NCI-H524 treated with DMSO at 0.1 percent for 48 hours (cell line): ENCODE results near the gene ZNF81.
A peak's percentile ranks its signal among the peaks of the same experiment; 100 is the strongest.
"Not testable (repeated sequence)": the region's sequence is repeated elsewhere in the genome, so short reads cannot be mapped to it uniquely, and the experiment has no call there.

Source experiments
- DNase-seq: peaks from one replicate; lab custom pipeline; 2025; lab: John Stamatoyannopoulos, UW

ZNF81 gene

DNA sequence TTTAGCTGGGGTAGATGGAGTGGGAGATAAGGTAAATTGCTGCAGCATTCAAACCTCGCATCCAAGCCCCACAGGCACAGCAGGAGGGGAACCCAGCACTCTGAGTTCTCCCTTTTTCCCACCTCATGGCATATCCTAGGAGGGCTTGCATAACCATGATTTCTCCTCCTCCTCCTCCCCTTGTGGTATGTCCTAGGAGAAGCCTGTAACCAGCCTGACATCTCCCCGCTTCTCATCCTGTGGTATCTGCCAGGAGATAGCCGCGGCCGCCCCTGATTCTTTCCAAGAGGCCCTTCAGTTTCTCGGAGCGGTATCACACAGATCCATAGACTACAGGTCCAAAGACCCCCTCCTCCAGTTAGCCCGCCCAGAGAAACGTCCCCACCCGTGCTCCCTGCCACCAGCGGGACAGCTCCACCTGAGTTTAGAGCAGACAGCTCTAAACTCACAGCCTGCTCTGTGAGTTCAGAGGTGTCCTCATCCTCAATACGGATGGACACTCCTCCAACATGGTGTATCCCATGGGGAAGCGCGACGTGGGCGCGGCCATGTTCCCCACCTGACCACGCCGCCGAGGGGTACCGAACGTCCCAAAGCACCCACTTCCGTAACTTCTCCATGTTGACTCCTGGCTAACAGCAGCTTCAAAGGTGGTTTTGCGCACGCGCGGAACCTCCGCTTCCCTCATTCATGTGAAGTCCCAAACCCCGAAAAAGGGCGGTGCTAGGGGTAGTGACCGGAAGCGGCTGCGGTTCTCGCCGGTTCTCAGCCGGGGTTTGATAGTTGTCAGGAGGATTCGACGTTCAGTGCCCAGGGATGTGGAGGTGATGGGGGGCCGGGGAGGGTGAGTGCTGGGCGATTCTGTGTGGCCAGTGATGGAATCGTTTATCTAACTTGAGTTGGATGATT is at the start of gene ZNF81:
Gene ZNF81, plus strand, starts transcription at position 739 of the 909 bp plus-strand sequence. CDS start 9,366 bp downstream, outside the sequence.
- DNase-seq, result peak; percentile 90

DNA sequence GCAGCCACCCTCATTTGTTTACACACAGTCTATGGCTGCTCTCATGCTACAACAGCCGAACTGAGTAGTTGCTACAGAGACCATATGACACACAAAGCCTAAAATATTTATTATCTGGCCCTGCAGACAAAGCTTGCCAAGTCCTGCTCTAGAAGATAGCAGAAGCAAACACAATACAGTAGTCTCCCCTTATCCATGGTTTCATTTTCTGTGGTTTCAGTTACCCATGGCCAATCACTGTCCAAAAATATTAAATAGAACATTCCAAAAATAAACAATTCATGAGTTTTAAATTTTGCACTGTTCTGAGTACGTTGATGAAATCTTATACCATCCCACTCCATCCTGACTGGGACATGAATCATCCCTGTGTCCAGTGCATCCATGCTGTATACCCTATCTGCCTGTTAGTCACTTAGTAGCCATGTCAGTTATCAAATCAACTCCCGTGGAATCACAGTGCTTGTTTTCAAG is 40.2 kb upstream of the ZNF81 start:
- DNase-seq, result no peak

DNA sequence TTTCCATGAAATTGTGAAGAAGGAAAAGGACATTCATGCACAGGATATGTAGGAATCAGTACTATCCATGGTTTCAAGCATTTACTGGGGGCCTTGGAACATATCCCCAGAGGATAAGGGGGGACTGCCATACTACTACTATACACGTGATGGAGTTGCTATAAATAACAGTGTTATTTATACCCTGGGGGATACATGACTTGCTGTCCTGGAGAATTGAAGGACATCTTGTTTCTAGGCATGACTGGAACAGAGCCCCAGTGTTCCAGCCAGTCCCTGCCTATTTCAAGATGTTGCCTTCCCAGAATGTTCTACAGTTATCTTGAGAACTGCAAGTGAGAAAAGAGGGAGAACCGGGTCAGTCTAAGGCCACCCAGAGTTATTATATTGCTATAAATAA is 39.6 kb upstream of the ZNF81 start:
- DNase-seq, result no peak

DNA sequence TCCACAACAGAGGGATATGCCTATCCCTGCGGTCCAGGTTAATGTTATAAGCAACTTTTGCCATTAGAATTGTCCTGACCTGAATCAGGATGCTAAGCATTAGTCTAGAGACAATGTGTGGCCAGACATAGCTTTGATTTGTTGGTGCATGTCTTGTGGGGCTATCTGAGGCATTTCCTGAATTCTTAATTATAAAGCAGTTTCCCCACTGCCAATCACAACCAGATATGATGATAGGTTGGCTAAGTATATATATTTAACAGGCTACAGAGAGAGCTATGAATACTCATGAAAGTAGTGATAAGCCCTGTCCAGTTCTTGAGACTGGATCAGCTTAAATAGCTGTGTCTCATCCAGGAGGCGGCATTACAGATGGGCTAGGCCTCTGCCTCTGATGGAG is 37.8 kb upstream of the ZNF81 start:
- no peak for DNase-seq

DNA sequence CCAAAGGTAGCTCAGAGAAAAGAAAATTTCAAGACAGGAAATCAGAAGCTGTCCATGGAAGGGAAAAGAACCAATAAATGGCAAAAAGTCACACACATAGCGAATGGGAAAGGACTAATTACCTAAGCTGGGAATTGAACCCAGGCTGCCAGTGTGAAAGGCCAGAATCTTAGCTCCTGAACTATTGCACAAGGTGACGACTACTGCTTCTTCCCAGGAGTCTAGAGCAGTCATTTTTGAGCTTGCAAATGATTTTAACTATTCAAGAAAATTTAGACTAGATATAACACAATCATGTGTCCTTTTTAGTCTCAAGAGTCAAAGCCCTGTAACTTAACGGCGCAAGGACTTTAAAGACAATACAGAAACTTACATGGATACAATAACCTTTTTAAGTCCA is 34.1 kb upstream of the ZNF81 start:
- no peak for DNase-seq

DNA sequence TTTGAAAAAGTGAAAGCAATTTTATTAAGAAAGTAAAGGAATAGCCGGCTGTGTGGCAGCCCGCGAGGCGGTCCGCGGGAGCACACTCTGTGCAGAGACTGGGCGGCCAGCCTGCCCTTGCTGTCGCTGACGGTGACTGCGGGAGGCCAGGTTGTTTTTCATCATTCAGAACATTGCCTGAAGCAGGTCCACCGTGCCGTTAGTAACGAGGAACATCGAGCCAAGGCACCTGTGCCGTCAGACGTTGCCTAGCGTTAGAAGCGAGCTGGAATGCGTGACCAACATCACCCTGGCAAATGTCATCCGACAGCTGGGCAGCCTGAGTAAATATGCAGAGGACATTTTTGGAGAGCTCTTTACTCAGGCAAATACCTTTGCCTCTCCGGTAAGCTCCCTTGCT is 33.6 kb upstream of the ZNF81 start:
- DNase-seq, result not testable (repeated sequence)

DNA sequence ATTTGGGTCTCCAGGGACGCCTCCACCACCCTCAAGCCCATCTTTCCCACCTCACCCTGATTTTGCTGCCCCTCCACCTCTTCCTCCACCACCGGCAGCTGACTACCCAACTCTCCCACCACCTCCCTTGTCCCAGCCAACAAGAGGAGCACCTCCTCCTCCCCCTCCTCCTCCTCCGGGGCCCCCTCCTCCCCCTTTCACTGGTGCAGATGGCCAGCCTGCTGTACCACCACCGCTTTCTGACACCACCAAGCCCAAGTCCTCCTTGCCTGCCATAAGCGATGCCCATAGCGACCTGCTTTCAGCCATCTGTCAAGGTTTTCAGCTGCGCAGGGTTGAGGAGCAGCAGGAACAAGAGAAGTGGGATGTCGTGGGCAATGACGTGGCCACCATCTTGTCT is 32.4 kb upstream of the ZNF81 start:
- no peak for DNase-seq

DNA sequence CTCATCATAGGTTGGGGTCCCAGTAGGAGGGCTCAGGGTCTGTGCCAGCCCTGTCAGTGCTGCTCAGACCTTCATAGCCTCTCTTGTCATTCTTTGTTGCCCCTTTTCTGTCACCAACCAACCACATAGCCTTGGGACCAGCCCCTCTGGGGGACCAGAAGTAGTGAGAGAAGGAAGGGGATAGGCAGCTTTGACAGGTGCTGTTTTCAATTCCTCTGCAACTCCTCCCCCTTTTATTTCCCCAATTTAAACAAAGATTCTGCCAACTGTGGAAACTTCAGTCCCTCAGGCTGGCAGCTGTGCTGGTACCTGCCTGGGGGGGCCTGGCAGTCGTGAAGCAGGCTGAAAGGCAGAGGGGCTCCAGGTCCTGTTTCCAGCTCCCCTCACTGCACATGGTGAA is 30.9 kb upstream of the ZNF81 start:
- not testable (repeated sequence) for DNase-seq

DNA sequence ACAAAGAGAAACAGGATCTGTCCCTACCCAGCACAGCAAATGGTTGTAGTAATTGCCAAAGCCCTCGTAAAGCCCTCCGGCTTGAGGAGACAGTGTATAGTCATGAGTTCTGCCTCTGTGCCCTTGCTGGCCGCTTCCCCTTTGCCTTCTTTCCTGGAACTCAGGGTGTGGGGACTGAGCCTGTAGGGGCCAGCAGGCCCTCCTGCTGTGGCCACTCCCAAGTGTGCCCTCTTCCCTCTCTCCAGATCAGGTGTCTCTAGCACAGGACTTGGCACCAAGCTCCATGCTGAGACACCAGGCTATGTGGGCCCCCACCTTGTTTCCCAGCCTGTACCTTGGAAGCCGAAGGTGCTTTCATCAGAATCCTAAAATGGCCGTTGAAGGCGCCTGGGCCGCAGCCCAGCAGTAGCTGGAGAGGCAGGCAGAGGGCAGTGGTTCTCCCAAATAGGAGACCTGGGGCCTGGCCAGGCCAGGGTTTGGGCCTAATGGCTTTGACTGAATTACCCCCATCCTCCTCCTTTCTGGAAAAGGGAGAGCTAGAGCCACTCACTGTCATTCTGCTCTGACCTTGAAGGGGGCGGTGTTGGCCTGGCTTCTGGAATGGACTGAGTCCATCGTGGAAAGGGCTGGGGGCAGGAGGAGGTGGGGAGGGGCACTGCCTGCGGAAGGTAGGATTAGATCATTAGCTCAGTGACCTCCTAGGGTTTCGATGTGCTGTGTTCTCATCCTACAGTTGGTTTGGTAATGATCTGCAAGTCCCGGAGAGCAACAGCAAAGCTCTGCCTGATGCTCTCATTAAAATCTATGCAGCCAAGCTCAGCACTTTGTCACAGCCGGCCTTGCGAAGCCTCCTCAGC is 30.1 kb upstream of the ZNF81 start:
- not testable (repeated sequence) for DNase-seq

DNA sequence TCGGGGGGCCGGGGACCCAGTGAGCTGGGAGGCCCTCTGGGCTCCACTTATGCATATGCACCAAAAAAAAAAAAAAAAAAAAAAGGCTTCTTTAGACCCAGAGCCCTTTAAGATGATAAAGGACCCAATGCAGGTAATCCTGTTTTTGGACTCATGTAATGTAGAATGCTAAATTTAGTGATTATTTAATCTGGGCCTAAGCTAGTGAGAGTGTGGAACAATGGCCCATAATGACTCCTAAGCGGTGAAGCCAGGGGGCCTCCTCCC is 29.5 kb upstream of the ZNF81 start:
- not testable (repeated sequence) for DNase-seq

DNA sequence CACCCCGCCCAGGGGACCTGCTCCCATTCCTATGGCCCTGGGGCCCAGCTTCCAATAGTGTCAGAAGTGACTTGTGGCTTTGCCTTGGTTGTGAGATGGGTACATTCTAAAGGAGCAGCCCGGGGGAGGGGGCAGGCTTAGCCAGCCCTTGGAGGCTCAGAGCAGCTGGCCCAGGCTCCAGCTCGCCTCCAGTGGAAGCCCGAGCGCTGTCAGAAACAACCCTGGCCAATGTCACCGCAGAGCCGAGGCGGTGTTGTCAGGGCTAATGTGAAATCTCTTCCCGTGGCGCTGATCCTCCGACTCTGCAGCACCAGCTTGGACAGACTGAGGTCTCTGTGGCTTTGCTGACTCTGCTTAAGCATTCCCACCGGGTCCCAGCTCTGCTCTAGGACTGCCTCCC is 29.2 kb upstream of the ZNF81 start:
- no peak for DNase-seq

DNA sequence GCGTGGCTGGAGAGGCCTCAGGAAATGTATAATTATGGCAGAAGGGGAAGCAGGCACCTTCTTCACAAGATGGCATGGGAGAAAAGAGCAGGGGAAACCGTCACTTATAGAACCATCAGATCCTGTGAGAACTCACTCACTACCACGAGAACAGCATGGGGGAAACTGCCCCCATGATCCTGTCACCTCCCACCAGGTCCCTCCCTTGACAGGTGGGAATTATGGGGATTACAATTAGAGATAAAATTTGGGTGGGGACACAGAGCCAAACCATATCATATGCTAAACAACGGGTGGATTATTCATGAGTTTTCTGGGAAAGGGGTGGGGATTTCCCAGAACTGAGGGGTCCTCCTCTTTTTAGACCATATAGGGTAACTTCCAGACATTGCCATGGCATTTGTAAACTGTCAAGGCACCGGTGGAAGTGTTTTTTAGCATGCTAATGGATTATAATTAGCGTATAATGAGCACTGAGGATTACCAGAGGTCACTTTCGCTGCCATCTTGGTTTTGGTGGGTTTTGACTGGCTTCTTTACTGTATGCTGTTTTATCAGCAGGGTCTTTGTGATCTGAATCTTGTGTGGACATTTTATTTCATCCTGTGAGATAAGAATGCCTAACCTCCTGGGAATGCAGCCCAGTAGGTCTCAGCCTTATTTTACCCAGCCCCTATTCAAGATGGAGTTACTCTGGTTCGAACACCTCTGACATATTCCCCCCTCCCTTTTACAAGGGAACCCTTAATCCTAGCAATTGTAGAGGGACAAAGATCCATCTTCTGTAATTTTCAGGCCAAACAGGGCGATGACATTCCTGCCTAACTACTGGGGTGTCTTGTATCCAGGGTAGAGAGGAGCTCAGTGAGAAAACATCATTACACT is 27.6 kb upstream of the ZNF81 start:
- no peak for DNase-seq

DNA sequence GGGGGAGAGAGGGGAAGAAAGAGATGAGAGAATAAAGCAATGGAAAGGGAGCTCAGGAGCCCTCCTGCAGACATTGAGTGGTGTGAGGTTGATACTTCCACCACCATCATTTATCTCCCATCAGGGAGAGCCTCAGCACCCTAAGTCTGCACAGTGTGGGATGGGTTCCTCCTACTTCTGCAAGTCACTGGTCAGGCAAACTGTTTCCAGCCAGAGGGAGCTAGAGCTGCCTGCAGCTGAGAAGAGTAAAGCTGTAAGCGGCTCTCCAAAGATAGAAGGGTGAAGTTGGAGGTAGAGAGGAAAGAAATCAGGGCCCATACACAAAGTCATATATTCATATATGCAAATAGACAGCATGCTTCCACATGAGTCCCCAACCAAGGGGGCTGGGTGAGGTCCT is 21.9 kb upstream of the ZNF81 start:
- DNase-seq, result no peak

DNA sequence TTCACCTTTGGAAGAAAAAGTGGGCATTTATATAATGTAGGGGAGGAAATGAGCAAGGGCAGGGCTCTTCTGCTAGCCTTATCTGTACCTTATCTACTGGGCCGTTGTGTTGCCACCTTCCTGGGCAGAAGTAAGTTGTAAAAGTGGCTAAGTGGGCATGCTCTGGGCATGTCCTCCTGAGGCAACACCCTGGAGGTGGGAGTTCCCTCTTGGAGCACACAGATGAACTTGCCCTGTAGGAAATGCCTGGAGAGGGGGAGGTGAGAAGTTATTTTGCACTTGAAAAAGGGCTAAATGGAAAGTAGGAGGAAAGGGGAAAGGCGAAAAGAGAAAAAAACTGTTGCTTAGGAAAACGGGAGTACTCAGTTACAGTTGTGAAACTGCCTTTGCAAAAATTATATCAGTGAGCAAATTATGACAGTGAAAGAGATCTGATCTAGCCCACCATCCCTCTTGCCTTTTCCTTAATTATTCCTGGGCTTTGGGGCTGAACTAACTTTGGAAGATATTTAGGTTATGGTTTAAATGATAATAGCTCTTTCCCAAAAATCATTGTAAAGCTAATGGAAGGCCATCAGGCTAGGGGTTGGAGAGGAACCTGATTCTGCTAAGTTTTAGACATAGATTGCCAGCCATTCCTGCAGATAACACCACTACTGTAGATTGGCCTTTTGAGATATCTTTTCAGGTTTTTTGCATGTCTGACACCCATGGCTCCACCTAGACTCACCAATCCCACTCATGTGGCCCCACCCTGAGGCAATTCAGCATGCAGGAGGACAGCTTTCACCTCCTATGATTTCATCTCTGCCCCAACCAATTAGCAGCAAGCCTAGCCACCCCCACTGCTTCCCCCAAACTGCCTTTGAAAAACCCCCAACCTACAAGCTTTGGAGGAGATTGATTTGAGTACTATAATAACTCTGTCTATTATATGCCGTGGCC is 20.5 kb upstream of the ZNF81 start:
- DNase-seq, result no peak

DNA sequence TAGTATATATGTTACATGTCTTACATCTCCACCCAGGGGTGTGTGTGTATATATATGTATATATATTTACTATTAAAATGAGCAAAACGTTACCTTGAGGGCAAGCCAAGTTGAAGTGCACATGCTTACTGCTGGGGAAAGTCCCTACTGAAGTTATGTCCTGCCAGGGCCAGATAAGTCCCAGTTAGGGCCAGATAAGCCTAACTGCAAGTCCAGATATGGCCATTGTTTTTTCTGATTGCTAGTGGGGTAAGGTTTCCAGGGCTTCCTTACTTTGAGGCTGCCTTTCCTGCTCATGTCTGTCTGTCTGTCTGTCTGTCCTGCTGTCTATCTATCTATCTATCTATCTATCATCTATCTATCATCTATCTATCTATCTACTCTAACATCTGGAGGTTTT is 19.3 kb upstream of the ZNF81 start:
- DNase-seq, result no peak

DNA sequence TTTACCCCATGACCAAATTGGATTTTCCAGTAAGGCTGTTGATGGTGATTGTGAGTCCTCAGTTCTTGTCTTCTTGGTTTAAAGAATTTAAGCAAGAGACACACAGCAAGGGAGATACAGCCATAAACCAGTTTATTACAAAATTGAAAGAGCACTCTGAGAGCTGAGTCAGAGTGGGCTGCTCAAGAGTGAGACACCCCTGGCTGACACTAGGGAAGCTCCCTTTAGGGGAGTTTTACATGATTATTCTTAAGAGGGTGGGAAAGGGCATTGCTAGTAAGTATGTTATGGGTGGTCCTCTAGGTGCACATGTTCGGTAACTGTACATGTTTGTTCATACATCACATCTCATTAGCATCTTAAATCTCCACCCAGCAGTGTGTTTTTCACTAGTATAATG is 18.8 kb upstream of the ZNF81 start:
- no peak for DNase-seq

DNA sequence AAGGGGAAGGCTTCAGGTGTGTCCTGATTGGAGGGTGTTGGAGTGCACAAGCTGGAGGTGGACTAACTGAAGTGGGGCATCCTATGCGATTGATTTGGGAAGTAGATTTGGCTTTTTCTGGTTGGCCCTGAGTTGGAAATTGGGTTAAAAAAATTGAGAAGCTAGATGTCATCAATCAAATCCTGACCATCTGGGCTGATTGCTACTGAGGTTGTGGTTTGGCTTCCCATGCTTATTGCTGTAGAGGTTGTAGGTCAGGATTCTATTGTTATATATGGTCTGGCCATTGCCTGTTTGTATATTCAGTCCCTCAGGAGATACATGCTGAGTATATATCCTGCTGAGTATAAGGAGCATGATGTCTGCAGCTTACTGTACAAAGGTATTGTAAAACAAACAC is 7.7 kb upstream of the ZNF81 start:
- DNase-seq, result no peak

DNA sequence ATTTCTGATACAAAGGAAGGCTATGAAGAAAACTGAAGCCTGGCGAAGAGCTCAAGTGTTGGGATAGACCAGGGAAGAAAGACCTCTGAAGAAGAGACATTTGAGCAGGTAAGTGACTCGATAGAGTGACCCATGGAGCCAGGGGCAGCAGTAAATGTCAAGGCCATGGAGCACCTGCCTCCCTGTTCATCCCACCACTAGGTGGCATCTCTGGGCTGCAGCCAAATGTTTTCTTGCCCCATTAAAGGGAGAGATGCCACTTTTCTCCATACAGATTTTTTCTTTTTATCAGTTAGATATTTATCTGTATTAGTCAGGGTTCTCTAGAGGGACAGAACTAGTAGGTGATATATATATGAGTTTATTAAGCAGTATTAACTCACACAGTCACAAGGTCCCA is 4.9 kb upstream of the ZNF81 start:
- DNase-seq, result peak; percentile 27

DNA sequence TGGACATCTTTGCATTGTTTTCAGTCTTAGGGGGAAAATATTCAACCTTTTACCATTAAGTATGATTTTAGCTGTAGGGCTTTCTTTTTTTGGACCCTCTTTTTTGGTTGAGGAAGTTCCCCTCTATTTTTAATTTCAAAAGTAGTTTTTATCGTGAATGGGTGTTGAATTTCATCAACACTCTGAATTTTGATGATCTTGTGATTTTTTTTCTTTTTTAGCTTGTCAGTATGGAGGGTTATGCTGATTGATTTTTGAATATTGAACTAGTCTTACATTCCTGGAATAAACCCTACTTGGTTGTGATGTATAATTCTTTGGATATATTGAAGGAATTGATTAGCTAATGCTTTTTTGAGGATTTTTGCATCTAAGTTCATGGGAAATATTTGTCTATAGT is 1.7 kb downstream of the ZNF81 start:
- DNase-seq, result no peak

DNA sequence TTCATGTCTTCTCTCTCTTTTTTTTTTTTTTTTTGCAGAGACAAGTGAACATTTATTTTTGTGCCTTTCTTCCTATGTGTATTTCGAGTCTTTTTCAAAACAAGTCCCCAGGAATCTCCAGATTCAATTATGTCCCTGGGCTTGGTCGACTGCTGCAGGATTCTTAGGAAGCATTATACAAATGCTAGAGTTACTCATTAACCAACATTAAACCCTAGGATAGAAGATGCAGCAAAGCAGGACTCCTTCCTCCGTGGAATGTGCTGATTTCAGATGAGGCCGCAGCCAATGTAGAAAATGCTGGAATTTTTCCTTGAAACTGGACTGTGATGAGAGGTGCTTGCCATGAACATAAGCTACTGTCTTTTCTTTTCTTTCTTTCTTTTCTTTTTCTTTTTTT is 3.4 kb downstream of the ZNF81 start:
- DNase-seq, result no peak

DNA sequence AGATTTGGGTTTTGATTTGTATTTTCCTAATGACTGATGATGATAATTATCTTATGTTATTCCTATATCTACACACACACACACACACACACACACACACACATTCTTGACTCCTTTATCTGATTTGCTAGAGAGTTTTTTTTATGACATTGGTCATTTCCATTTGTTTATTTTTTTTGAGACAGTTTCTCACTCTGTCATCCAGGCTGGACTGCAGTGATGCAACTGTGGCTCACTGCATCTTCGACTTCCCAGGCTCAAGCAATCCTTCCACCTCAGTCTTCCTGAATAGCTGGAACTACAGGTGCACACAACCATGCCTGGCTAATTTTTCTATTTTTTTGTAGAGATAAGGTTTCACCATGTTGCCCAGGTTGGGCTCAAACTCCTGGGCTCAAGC is 6.7 kb downstream of the ZNF81 start:
- no peak for DNase-seq
